Thymus (tissue), 11 donors: ENCODE measurements around the gene NR4A1. TPM values are rescaled to one million over a fixed set of nuclear protein-coding genes. Genes with fewer than 3 reads are reported as not detected.
"Not testable (repeated sequence)": the region's sequence is repeated elsewhere in the genome, so short reads cannot be mapped to it uniquely, and the experiment has no call there.

ENCODE experiments used
- DNase-seq, 9 donors: peaks; one replicate each; pipeline ENCODE4 v3.0.0-alpha.2; 2013; ENCODE audit warnings: low spot score in 9 of 9, low read depth in 6 of 9, missing footprints in 1 of 9
- H3K27ac ChIP-seq, 2 donors: one replicate each; pipeline ENCODE4 v1.5.1; 2013; ENCODE audit warnings: control low read depth in 1 of 2, low read depth in 1 of 2, low read length in 1 of 2, mild to moderate bottlenecking in 1 of 2, moderate library complexity in 1 of 2
- H3K27me3 ChIP-seq, 2 donors: one replicate each; pipeline ENCODE4 v1.5.1; 2013; ENCODE audit warnings: low read length in 1 of 2; ENCODE audit not compliant: control insufficient read depth in 2 of 2, insufficient read depth in 1 of 2
- H3K36me3 ChIP-seq, 2 donors: one replicate each; pipeline ENCODE4 v1.5.1; 2013; ENCODE audit warnings: low read length in 1 of 2, mild to moderate bottlenecking in 1 of 2, moderate library complexity in 1 of 2; ENCODE audit not compliant: control insufficient read depth in 2 of 2, insufficient read depth in 2 of 2
- H3K4me1 ChIP-seq, 2 donors: one replicate each; pipeline ENCODE4 v1.5.1; 2013; ENCODE audit warnings: low read length in 2 of 2; ENCODE audit not compliant: control insufficient read depth in 2 of 2, insufficient read depth in 2 of 2
- H3K4me3 ChIP-seq, 2 donors: one replicate each; pipeline ENCODE4 v1.5.1; 2013; ENCODE audit warnings: low read length in 2 of 2, control low read depth in 1 of 2, mild to moderate bottlenecking in 1 of 2
- H3K9me3 ChIP-seq, 2 donors: one replicate each; pipeline ENCODE4 v1.5.1; 2013; ENCODE audit warnings: low read length in 1 of 2, mild to moderate bottlenecking in 1 of 2; ENCODE audit not compliant: control insufficient read depth in 2 of 2, insufficient read depth in 1 of 2
- WGBS: extraction: QIAGEN DNeasy Blood & Tissue Kit; methylation state at CpG from one replicate; pipeline ENCODE4 v1.1.7; 2013; 5-methylcytosine and 5-hydroxymethylcytosine counted together
- polyA plus RNA-seq: library from polyadenylated mRNA; stranded (reverse); fragments of 200-250 nt; gene quantifications from one replicate; pipeline ENCODE4 v1.2.3, GENCODE V29; 2013
- total RNA-seq: library from RNA; stranded (reverse); fragments of 120-200 nt; gene quantifications from one replicate; pipeline ENCODE4 v1.2.4, GENCODE V29; 2013
- donor health status: healthy.

Gene NR4A1
- total and polyA plus RNA-seq, 2 donors: 10.4 to 106 TPM

- H3K4me1 ChIP-seq: peaks cover 41% of the 10 kb centered on the region in 2 donors
- no peak overlapping the region for H3K27ac ChIP-seq
- H3K36me3 ChIP-seq: no peaks in the 10 kb centered on the region
- H3K27me3 ChIP-seq: peaks cover 0 to 6% of the 10 kb centered on the region in 2 donors
- DNase-seq: no peak
- no peak overlapping the region for H3K4me3 ChIP-seq
- 87% methylated on average over 7 of the region's 7 CpGs for WGBS
- no peaks in the 10 kb centered on the region for H3K9me3 ChIP-seq
These were observed 42.1 kb downstream of the NR4A1 start for GRCh38 chr12:52093346-52093745.

- 97% methylated on average over 15 of the region's 15 CpGs for WGBS
- no peak overlapping the region for H3K4me3 ChIP-seq
- no peaks in the 10 kb centered on the region for H3K27me3 ChIP-seq
- no peaks in the 10 kb centered on the region for H3K9me3 ChIP-seq
- no peak overlapping the region for H3K27ac ChIP-seq
- no peaks in the 10 kb centered on the region for H3K36me3 ChIP-seq
- H3K4me1 ChIP-seq: peaks cover 10 to 14% of the 10 kb centered on the region in 2 donors
- no peak for DNase-seq
These were observed 45.2 kb downstream of the NR4A1 start for GRCh38 chr12:52096332-52097044.

- Histone ChIP-seq H3K27ac (no peak overlapping the region), H3K4me3 (no peak overlapping the region), H3K4me1 (peaks cover 3 to 8% of the 10 kb centered on the region in 2 donors), H3K36me3 (no peaks in the 10 kb centered on the region), H3K9me3 (no peaks in the 10 kb centered on the region), H3K27me3 (no peaks in the 10 kb centered on the region)
- DNase-seq: no peak
- 89% methylated on average over 21 of the region's 21 CpGs for WGBS
These were observed 45.9 kb downstream of the NR4A1 start for GRCh38 chr12:52097045-52097666.

GRCh38 chr12:52104431-52105089, 53.3 kb downstream of the NR4A1 start:
- H3K9me3 ChIP-seq, DNase-seq, H3K4me3 ChIP-seq, H3K27ac ChIP-seq, H3K4me1 ChIP-seq, H3K27me3 ChIP-seq, H3K36me3 ChIP-seq: not testable (repeated sequence)
- 75% methylated on average over 10 of the region's 10 CpGs for WGBS

Other genes starting within 250 kb of the NR4A1 start
- gene FIGNL2, start 202.7 kb upstream of the NR4A1 start, total RNA-seq: 0.38 TPM
- gene FIGNL2, start 202.7 kb upstream of the NR4A1 start, polyA plus RNA-seq: 0.52 TPM
- gene ANKRD33, start 163.3 kb upstream of the NR4A1 start, total RNA-seq: not detected
- 0.02 TPM for gene ANKRD33, start 163.3 kb upstream of the NR4A1 start, polyA plus RNA-seq
- gene ACVRL1, start 143.9 kb upstream of the NR4A1 start, total RNA-seq: 14.9 TPM
- gene ACVRL1, start 143.9 kb upstream of the NR4A1 start, polyA plus RNA-seq: 8.9 TPM
- 7.2 TPM for gene ACVR1B, start 99.7 kb upstream of the NR4A1 start, total RNA-seq
- gene ACVR1B, start 99.7 kb upstream of the NR4A1 start, polyA plus RNA-seq: 9.9 TPM
- gene TAMALIN, start 44.5 kb upstream of the NR4A1 start, total RNA-seq: 9.2 TPM
- 47.4 TPM for gene TAMALIN, start 44.5 kb upstream of the NR4A1 start, polyA plus RNA-seq
- 43.3 TPM for gene ATG101, start 18.5 kb downstream of the NR4A1 start, total RNA-seq
- 36.7 TPM for gene ATG101, start 18.5 kb downstream of the NR4A1 start, polyA plus RNA-seq
- 0.42 TPM for gene SMIM41, start 28.3 kb downstream of the NR4A1 start, total RNA-seq
- 0.14 TPM for gene SMIM41, start 28.3 kb downstream of the NR4A1 start, polyA plus RNA-seq
- 0.14 TPM for gene KRT80, start 140.6 kb downstream of the NR4A1 start, total RNA-seq
- gene KRT80, start 140.6 kb downstream of the NR4A1 start, polyA plus RNA-seq: 4.8 TPM
- 2.8 TPM for gene KRT7, start 181.8 kb downstream of the NR4A1 start, total RNA-seq
- gene KRT7, start 181.8 kb downstream of the NR4A1 start, polyA plus RNA-seq: 34.7 TPM
- 0.42 TPM for gene KRT86, start 223.2 kb downstream of the NR4A1 start, total RNA-seq
- 1.4 TPM for gene KRT86, start 223.2 kb downstream of the NR4A1 start, polyA plus RNA-seq
- gene KRT81, start 240.1 kb downstream of the NR4A1 start, total RNA-seq: 0.19 TPM
- 3.7 TPM for gene KRT81, start 240.1 kb downstream of the NR4A1 start, polyA plus RNA-seq